Measurements from ENCODE around the gene SCUBE1. TPM values are rescaled to one million over a fixed set of nuclear protein-coding genes. Genes with fewer than 3 reads are reported as not detected.

The SCUBE1 gene
- total RNA-seq, 2 experiments from 2014 or later, result 0.07 TPM; not detected in 1

DNA sequence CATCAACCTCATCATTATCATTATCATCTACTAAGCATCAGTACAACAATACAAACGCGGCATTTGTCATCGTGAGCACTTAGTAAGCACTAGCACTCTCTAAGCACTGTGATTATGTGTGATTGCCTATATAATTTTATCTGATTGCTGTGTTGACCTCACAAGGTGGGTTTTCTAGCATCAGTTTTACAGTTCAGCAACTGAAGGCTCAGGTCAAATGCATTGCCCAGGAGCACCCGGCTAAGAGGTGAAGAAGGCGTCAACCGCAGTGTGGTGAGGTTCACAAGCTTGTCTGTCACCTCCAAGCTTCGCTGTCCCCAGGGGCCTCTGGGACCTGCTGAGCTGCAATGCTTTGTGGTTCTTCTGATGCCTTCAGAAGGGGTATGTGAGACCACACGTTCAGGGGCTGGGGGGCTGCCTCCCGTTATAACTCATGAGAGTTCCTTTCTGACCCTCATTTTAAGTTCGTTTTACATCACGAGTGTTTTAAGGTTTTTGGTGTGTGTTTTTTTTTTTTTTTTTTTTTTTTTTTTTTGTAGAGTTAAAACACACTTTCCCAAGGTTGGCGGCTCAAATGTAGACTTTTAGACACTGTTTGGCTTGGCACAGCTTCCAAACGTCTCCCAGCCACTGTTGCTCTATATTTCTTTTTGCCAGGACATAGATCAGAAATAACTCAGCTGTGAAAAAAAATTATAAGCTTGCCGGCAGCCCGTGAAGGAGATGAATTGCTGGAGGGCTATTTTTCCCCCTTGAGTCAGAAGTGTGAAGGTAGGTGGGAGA lies 33.8 kb upstream of the SCUBE1 start:
- H3K9me3 Mint-ChIP-seq, result no peaks in the 10 kb centered on the region
- no peaks in the 10 kb centered on the region for H3K36me3 Mint-ChIP-seq (ENCODE audit: low read depth)
- ChIA-PET POLR2A (no interaction called here), CTCF (interaction anchor here (1.0 to 1.8 kb wide), 4 partner anchors 9 to 146 kb away, joined by 3 to 7 read pairs (median 4); no protein-coding TSS in a partner anchor)
- no peak overlapping the region for H3K27ac Mint-ChIP-seq
- ATAC-seq, result peak; percentile 79
- peak; percentile 75 for DNase-seq
- H3K4me3 Mint-ChIP-seq, result no peak overlapping the region
- H3K27me3 Mint-ChIP-seq, result peaks cover 30% of the 10 kb centered on the region
- H3K4me1 Mint-ChIP-seq (ENCODE audit: low read depth), result peaks cover 25% of the 10 kb centered on the region
- TF ChIP-seq, protein P1, sequence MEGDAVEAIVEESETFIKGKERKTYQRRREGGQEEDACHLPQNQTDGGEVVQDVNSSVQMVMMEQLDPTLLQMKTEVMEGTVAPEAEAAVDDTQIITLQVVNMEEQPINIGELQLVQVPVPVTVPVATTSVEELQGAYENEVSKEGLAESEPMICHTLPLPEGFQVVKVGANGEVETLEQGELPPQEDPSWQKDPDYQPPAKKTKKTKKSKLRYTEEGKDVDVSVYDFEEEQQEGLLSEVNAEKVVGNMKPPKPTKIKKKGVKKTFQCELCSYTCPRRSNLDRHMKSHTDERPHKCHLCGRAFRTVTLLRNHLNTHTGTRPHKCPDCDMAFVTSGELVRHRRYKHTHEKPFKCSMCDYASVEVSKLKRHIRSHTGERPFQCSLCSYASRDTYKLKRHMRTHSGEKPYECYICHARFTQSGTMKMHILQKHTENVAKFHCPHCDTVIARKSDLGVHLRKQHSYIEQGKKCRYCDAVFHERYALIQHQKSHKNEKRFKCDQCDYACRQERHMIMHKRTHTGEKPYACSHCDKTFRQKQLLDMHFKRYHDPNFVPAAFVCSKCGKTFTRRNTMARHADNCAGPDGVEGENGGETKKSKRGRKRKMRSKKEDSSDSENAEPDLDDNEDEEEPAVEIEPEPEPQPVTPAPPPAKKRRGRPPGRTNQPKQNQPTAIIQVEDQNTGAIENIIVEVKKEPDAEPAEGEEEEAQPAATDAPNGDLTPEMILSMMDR (IDR thresholded peaks at IDR 0.05), result no peak
- intact Hi-C loops (cut with micrococcal nuclease), result no loop called here

DNA sequence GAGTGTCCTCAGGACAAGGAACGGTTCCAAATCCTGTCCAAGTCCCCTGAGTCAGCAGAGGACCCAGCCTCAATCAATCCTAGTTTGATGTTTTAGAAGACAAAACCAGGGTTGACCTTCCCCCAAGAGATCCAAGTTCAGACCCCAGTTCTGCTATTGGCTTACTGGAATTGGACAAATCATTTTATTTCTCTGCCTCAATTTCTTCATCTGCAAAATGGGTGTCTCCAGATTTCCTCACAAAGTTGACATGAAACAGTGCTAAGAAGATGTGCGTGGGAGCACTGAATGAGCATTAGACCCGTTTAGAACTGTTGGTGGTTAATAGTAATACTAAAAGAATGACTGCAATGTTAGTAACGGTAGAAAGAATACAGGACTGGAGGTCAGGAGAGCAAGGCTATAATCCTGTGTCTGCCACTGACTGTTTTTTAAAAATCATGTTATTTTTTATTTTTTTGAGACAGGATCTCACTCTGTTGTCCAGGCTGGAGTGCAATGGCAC lies 32.8 kb upstream of the SCUBE1 start:
- Mint-ChIP-seq H3K4me1 (ENCODE audit: low read depth) (peaks cover 20% of the 10 kb centered on the region), H3K27me3 (peaks cover 34% of the 10 kb centered on the region), H3K9me3 (no peaks in the 10 kb centered on the region), H3K36me3 (ENCODE audit: low read depth) (no peaks in the 10 kb centered on the region), H3K4me3 (no peak overlapping the region), H3K27ac (no peak overlapping the region)
- TF ChIP-seq, protein P1 (IDR thresholded peaks at IDR 0.05), result no peak
- DNase-seq (no peak), ATAC-seq (no peak)
- ChIA-PET CTCF (interaction anchor here (1.7 kb wide), 1 partner anchor 106 kb away, joined by 4 read pairs; no protein-coding TSS in a partner anchor), POLR2A (no interaction called here)
- intact Hi-C loops (cut with micrococcal nuclease), result no loop called here

DNA sequence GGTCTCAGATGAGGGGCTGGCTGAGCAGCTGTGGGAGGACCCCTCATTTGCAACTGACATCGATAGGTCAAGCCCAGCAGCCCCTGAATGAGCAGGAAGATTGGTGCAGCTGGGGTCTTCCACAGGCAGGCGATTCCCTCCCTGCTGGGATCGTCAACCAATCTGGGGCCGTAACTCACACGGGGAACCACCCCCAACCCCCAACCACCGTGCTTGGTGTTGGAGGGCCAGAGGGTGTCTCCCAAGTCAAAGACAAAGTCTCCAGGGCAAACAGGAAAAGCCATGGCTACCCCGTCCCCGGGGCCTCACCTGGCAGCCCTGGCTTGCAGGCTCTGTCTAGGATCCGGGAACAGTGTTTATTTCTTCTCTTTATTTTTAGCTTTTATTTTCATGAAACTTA lies 26.9 kb upstream of the SCUBE1 start:
- no peak overlapping the region for H3K4me3 Mint-ChIP-seq
- intact Hi-C loops (cut with micrococcal nuclease), result no loop called here

DNA sequence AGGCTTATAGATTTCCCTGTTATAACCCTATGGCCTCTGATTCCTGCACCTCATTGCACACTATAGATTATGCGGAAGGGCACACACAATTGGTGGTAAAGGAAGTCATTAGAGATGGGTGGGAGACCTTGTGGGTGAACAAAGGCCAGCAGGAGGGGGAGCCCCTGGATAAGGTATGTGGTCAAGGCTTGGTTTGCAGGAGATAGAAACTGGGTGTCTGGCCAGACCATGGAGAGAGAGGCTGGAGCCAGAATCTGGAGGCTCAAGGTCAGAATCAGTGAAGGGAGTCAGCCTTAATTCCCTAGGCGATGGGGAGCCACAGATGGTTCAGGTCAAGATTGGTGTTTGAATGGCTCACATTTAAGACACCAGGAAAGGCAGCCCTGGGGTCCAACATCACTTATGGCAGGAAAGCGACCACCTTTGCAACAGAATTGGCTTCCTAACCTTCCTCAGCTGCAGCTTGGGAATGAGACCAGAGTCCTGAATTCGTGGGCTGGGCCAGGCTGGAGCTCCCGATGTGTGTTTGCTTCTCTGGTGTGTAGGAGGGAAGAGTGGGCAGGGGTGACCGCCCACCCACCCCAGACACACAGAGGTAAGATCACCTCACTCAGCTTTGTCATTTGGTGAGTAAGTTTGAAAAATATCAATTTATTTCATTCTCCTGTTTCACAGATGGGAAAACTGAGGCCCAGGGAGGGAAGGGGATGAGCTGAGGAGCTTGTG lies 22.7 kb upstream of the SCUBE1 start:
- DNase-seq (no peak), ATAC-seq (no peak)
- peaks cover 22% of the 10 kb centered on the region for H3K27me3 Mint-ChIP-seq
- H3K27ac Mint-ChIP-seq, result no peak overlapping the region
- intact Hi-C loops (cut with micrococcal nuclease), result no loop called here
- H3K9me3 Mint-ChIP-seq, result no peaks in the 10 kb centered on the region
- ChIA-PET CTCF (interaction anchor here (1.0 to 1.5 kb wide), 2 partner anchors 8 to 92 kb away, joined by 3 to 5 read pairs; no protein-coding TSS in a partner anchor), POLR2A (no interaction called here)
- H3K4me1 Mint-ChIP-seq (ENCODE audit: low read depth), result no peaks in the 10 kb centered on the region
- no peaks in the 10 kb centered on the region for H3K36me3 Mint-ChIP-seq (ENCODE audit: low read depth)
- H3K4me3 Mint-ChIP-seq, result no peak overlapping the region
- TF ChIP-seq, protein P1 (IDR thresholded peaks at IDR 0.05), result no peak

More for the DNA sequence above, 26.9 kb upstream of the SCUBE1 start:
- ATAC-seq (no peak), DNase-seq (no peak)
- TF ChIP-seq, protein P1 (IDR thresholded peaks at IDR 0.05), result no peak
- ChIA-PET POLR2A (no interaction called here), CTCF (interaction anchor here (1.4 kb wide), 1 partner anchor 139 kb away, joined by 3 read pairs; no protein-coding TSS in a partner anchor)
- Mint-ChIP-seq H3K4me1 (ENCODE audit: low read depth) (no peaks in the 10 kb centered on the region), H3K27ac (no peak overlapping the region), H3K9me3 (no peaks in the 10 kb centered on the region), H3K27me3 (peaks cover 29% of the 10 kb centered on the region), H3K36me3 (ENCODE audit: low read depth) (no peaks in the 10 kb centered on the region)

DNA sequence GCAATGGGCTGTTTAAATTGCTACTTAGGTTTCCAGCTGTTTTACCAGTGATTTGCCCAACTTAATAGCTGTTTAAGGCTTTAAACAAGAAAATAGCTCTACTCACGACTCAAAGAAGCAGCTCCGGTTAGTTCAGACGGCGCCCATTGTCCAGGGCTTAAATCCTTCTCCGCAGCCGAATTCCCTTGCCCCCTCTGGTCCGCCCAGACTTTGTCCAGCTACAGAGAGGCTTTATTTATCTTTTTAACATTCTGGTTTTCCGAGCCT lies 20.9 kb upstream of the SCUBE1 start:
- intact Hi-C loops (cut with micrococcal nuclease), result no loop called here
- Mint-ChIP-seq H3K27me3 (peaks cover 11% of the 10 kb centered on the region), H3K27ac (no peak overlapping the region), H3K4me1 (ENCODE audit: low read depth) (no peaks in the 10 kb centered on the region), H3K36me3 (ENCODE audit: low read depth) (no peaks in the 10 kb centered on the region), H3K4me3 (no peak overlapping the region), H3K9me3 (no peaks in the 10 kb centered on the region)
- TF ChIP-seq, protein P1 (IDR thresholded peaks at IDR 0.05), result no peak
- ChIA-PET POLR2A (interaction anchor here (0.7 kb wide), 1 partner anchor 13 kb away, joined by 3 read pairs; no protein-coding TSS in a partner anchor), CTCF (interaction anchor here (1.5 kb wide), 1 partner anchor 132 kb away, joined by 5 read pairs; no protein-coding TSS in a partner anchor)
- DNase-seq, result no peak
- ATAC-seq, result no peak
